Measurements from ENCODE around the gene HOXB6. TPM values are rescaled to one million over a fixed set of nuclear protein-coding genes. Genes with fewer than 3 reads are reported as not detected.

The HOXB6 gene
- total and polyA plus RNA-seq, 7 experiments from 2014 or later = 0.34 TPM; not detected in 6

DNA sequence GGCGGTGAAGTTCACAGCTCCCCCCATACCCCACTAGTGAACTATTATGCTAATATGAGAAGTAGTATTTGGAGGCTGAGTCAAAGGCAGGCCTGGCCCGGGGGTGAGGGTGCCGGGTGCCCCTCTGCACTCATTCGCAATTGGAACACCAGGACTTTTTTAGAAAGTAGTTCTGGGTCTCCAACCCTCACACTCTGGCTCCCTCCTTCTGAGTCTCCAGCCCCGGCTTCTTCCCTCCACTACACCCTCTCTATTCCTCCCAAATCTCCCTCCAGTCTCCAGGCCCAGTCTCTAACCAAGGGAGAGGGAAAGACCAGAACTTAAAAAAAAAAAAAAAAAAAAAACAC is 48.6 kb downstream of the HOXB6 start:
- Histone ChIP-seq H3K9me3 (ENCODE audit: control insufficient read depth in 2 of 3, low read length in 3 of 3) (no peaks in the 10 kb centered on the region), H3K4me1 (ENCODE audit: control insufficient read depth in 2 of 2, insufficient read depth in 2 of 2, low read length in 2 of 2) (no peaks in the 10 kb centered on the region), H3K4me3 (ENCODE audit: low read length) (no peak overlapping the region), H3K27me3 (ENCODE audit: control insufficient read depth in 2 of 2, insufficient read depth in 2 of 2, low read length in 2 of 2) (no peaks in the 10 kb centered on the region), H3K27ac (ENCODE audit: low read depth, low read length) (no peak overlapping the region), H3K36me3 (ENCODE audit: control insufficient read depth in 2 of 3, insufficient read depth in 3 of 3, low read length in 3 of 3) (no peaks in the 10 kb centered on the region)
- Mint-ChIP-seq H3K4me3 (peak overlapping the region in 9 of 10 donors; percentile 67 to 90 (median 81)), H3K27me3 (peaks cover 7 to 76% (median 23%) of the 10 kb centered on the region in 5 donors), H3K27ac (no peak overlapping the region), H3K4me1 (peaks cover 5 to 20% (median 12%) of the 10 kb centered on the region in 7 donors), H3K36me3 (peaks cover 0 to 11% (median 0%) of the 10 kb centered on the region in 5 donors), H3K9me3 (peaks cover 0 to 1% (median 0%) of the 10 kb centered on the region in 11 donors)
- ChIA-PET CTCF (interaction anchor here (0.6 to 0.7 kb wide), 2 partner anchors 10 to 931 kb away, joined by 3 to 4 read pairs; no protein-coding TSS in a partner anchor), POLR2A (interaction anchor here (1.4 to 3.4 kb wide), 6 partner anchors 9 to 18 kb away, joined by 4 to 24 read pairs (median 6); no protein-coding TSS in a partner anchor)
- intact Hi-C loops (cut with micrococcal nuclease) = no loop called here
- DNase-seq (no peak), ATAC-seq (no peak)

DNA sequence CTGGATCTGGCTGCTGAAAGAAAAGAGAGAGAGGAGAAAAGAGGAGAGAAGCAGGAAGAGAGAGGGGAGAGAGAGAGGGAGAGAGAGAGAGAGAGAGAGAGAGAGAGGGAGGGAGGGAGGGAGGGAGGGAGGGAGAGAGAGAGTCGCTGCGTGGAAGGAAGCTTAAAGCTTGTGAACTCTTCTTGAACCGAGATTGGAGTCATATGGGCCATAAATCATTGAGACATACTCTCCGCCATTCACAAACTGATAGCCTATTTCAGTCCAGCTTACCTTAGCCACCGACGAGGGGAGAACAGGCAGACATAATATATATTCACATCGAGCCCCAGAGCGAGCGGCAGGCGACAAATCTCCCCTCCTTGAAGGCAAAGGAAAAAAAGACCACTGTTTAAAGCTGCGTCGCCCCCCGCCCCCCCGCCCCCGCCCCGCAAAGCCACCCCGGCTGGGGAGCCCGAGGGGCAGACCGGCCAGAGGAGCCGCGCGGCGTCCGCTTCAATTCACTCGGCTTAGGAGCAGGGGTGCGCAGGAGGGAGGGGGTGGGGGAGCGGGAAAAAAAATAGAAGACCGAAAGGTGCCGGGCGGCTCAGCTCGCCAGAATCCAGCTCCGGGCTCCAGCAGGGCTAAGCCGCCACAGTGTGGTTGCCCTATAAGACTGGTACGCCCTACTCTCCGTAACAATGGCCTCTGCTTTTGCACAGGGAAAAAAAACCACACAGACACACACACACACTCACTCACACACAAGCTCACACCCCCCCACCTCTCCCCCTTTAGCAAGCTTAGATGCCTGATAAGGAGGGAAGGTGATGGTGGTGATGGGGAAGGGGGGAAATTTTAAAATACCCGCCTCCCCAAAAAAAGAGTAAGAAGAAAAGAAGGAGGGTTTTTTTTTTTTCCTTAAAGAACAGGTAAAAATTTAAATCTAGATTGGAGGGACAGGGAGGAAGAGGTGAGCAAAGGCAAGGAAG is 49.2 kb downstream of the HOXB6 start:
- H3K4me3 ChIP-seq (ENCODE audit: low read length) = peak overlapping the region; percentile 41

DNA sequence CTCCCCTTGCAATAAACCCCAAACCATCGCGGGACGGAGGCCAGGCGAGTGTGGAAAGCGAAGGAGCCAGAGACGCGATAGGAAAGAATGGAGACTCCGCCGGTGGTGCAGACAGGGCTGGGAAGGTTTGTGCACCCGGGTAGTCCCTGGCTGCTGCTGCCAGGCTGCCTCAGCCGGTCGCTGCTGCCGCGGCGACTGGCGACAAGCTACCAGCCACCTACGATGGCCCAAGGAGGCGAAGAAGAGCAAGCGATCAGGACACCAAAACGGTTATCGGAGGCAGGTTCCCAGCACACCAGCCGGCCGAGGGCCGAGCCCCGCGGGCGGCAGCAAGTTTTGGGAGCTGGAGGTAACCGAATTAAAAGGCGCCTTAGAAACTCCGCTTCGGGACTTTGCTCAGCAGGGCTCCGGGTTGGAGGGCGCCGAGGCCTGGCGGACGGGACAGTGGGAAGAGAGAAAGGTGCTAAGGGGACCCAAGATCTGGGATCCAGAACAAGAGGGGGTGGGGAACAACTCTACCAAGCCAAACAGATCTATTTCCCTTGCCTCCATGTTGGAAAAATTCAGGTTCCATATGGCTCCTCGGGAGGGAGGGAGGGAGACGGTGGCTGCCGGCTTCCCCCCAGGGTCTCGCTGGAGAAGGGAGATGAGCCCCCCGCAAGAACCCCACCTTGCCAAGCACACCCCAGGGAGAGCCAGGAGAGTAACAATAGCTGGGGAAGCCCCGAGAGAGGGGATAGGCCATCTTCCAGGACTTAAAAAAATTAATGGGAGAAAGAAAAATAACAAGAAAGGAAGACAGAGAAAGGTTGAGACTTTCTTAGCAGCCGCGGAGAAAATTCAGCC is 50.2 kb downstream of the HOXB6 start:
- Mint-ChIP-seq H3K27me3 (peaks cover 7 to 66% (median 19%) of the 10 kb centered on the region in 5 donors), H3K27ac (peak overlapping the region in 8 of 9 donors; percentile 39 to 97 (median 76)), H3K9me3 (no peaks in the 10 kb centered on the region), H3K4me3 (peak overlapping the region; percentile 81 to 96 (median 92)), H3K36me3 (peaks cover 0 to 15% (median 0%) of the 10 kb centered on the region in 5 donors), H3K4me1 (peaks cover 4 to 19% (median 12%) of the 10 kb centered on the region in 7 donors)
- Histone ChIP-seq H3K27me3 (ENCODE audit: control insufficient read depth in 2 of 2, insufficient read depth in 2 of 2, low read length in 2 of 2) (no peaks in the 10 kb centered on the region), H3K9me3 (ENCODE audit: control insufficient read depth in 2 of 3, low read length in 3 of 3) (no peaks in the 10 kb centered on the region), H3K4me1 (ENCODE audit: control insufficient read depth in 2 of 2, insufficient read depth in 2 of 2, low read length in 2 of 2) (no peaks in the 10 kb centered on the region), H3K4me3 (ENCODE audit: low read length) (no peak overlapping the region), H3K27ac (ENCODE audit: low read depth, low read length) (no peak overlapping the region), H3K36me3 (ENCODE audit: control insufficient read depth in 2 of 3, insufficient read depth in 3 of 3, low read length in 3 of 3) (no peaks in the 10 kb centered on the region)
- DNase-seq (no peak), ATAC-seq (no peak)
- intact Hi-C loops (cut with micrococcal nuclease) = no loop called here
- ChIA-PET POLR2A (interaction anchor here (0.9 to 1.7 kb wide), 5 partner anchors 12 to 21 kb away, joined by 3 to 9 read pairs (median 5); no protein-coding TSS in a partner anchor), CTCF (no interaction called here)

More for the DNA sequence above, 49.2 kb downstream of the HOXB6 start:
- Mint-ChIP-seq H3K4me3 (peak overlapping the region; percentile 81 to 96 (median 92)), H3K27me3 (peaks cover 7 to 71% (median 22%) of the 10 kb centered on the region in 5 donors), H3K4me1 (peaks cover 4 to 19% (median 12%) of the 10 kb centered on the region in 7 donors), H3K27ac (peak overlapping the region; percentile 7 to 97 (median 84)), H3K9me3 (peaks cover 0 to 1% (median 0%) of the 10 kb centered on the region in 11 donors), H3K36me3 (peaks cover 0 to 11% (median 0%) of the 10 kb centered on the region in 5 donors)
- H3K27me3 ChIP-seq (ENCODE audit: control insufficient read depth in 2 of 2, insufficient read depth in 2 of 2, low read length in 2 of 2) = no peaks in the 10 kb centered on the region
- no peaks in the 10 kb centered on the region for H3K4me1 ChIP-seq (ENCODE audit: control insufficient read depth in 2 of 2, insufficient read depth in 2 of 2, low read length in 2 of 2)
- intact Hi-C loops (cut with micrococcal nuclease) = no loop called here
- POLR2A ChIA-PET = interaction anchor here (1.4 to 3.4 kb wide), 6 partner anchors 8 to 19 kb away, joined by 4 to 24 read pairs (median 6); no protein-coding TSS in a partner anchor
- CTCF ChIA-PET = interaction anchor here (0.6 kb wide), 1 partner anchor 932 kb away, joined by 3 read pairs; no protein-coding TSS in a partner anchor
- H3K36me3 ChIP-seq (ENCODE audit: control insufficient read depth in 2 of 3, insufficient read depth in 3 of 3, low read length in 3 of 3) = no peaks in the 10 kb centered on the region
- H3K9me3 ChIP-seq (ENCODE audit: control insufficient read depth in 2 of 3, low read length in 3 of 3) = no peaks in the 10 kb centered on the region
- ATAC-seq = peak; percentile 56
- no peak overlapping the region for H3K27ac ChIP-seq (ENCODE audit: low read depth, low read length)
- DNase-seq = peak in 3 of 9 donors; percentile 15 to 20 (median 19)

DNA sequence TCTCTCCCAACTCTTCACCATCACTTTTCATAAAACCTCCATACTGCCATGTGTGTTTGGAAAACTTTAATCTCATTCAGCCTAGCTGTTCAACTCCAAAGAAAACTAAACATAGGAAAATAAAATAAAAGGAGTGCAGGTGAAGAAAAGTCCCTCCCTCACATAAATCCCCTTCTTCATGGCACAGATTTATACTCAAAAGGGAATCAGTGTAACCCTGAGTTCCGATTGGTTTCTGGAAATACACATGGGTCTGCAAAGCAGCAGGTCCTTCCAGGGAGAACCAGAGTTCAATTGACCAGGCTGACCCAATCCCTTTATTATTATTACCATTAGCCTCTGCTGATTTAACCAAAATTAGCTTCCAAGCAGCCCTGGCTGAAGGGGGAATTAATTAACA is 51.0 kb downstream of the HOXB6 start:
- ATAC-seq (no peak), DNase-seq (no peak)
- Mint-ChIP-seq H3K27me3 (peaks cover 7 to 58% (median 19%) of the 10 kb centered on the region in 5 donors), H3K36me3 (peaks cover 0 to 17% (median 0%) of the 10 kb centered on the region in 5 donors), H3K4me3 (peak overlapping the region in 1 of 10 donors; percentile 25), H3K27ac (peak overlapping the region in 1 of 9 donors; percentile 64), H3K9me3 (no peaks in the 10 kb centered on the region), H3K4me1 (peaks cover 4 to 22% (median 12%) of the 10 kb centered on the region in 7 donors)
- no peak overlapping the region for H3K4me3 ChIP-seq (ENCODE audit: low read length)
- intact Hi-C loops (cut with micrococcal nuclease) = no loop called here
- no peaks in the 10 kb centered on the region for H3K9me3 ChIP-seq (ENCODE audit: control insufficient read depth in 2 of 3, low read length in 3 of 3)
- H3K36me3 ChIP-seq (ENCODE audit: control insufficient read depth in 2 of 3, insufficient read depth in 3 of 3, low read length in 3 of 3) = no peaks in the 10 kb centered on the region
- CTCF ChIA-PET = no interaction called here
- no peak overlapping the region for H3K27ac ChIP-seq (ENCODE audit: low read depth, low read length)
- no peaks in the 10 kb centered on the region for H3K27me3 ChIP-seq (ENCODE audit: control insufficient read depth in 2 of 2, insufficient read depth in 2 of 2, low read length in 2 of 2)
- H3K4me1 ChIP-seq (ENCODE audit: control insufficient read depth in 2 of 2, insufficient read depth in 2 of 2, low read length in 2 of 2) = peaks cover 0 to under 1% of the 10 kb centered on the region in 2 donors
- POLR2A ChIA-PET = interaction anchor here (0.6 kb wide), 1 partner anchor 109 kb away, joined by 4 read pairs; no protein-coding TSS in a partner anchor

DNA sequence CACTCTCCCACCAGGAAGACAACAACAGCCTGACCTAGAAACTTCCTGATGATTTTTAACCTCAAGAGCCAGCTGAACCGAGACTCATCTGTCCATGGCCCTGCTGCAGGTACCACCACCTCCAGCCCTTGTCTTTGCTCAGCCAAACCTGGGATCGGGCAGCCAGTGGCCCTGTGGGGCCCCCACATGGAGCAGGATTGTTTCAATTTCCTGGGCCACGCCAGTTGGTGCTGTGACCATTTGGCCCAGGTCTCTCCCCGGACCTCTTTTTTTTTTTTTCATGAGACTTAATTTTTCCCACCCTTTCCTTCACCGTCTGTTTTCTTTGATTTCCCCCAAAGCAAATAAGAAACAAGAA is 51.6 kb downstream of the HOXB6 start:
- Mint-ChIP-seq H3K4me3 (no peak overlapping the region), H3K27me3 (peaks cover 7 to 52% (median 16%) of the 10 kb centered on the region in 5 donors), H3K36me3 (peaks cover 0 to 14% (median 0%) of the 10 kb centered on the region in 5 donors), H3K4me1 (peaks cover 7 to 27% (median 18%) of the 10 kb centered on the region in 7 donors), H3K27ac (no peak overlapping the region), H3K9me3 (no peaks in the 10 kb centered on the region)
- no peaks in the 10 kb centered on the region for H3K27me3 ChIP-seq (ENCODE audit: control insufficient read depth in 2 of 2, insufficient read depth in 2 of 2, low read length in 2 of 2)
- H3K4me3 ChIP-seq (ENCODE audit: low read length) = no peak overlapping the region
- H3K9me3 ChIP-seq (ENCODE audit: control insufficient read depth in 2 of 3, low read length in 3 of 3) = no peaks in the 10 kb centered on the region
- intact Hi-C loops (cut with micrococcal nuclease) = no loop called here
- no peak for DNase-seq
- CTCF ChIA-PET = interaction anchor here (1.1 kb wide), 1 partner anchor 13 kb away, joined by 3 read pairs; no protein-coding TSS in a partner anchor
- no peaks in the 10 kb centered on the region for H3K36me3 ChIP-seq (ENCODE audit: control insufficient read depth in 2 of 3, insufficient read depth in 3 of 3, low read length in 3 of 3)
- ATAC-seq = no peak
- peaks cover 0 to 5% of the 10 kb centered on the region in 2 donors for H3K4me1 ChIP-seq (ENCODE audit: control insufficient read depth in 2 of 2, insufficient read depth in 2 of 2, low read length in 2 of 2)
- H3K27ac ChIP-seq (ENCODE audit: low read depth, low read length) = no peak overlapping the region
- POLR2A ChIA-PET = no interaction called here
